ENCODE data around the gene PCGF3. TPM values are rescaled to one million over a fixed set of nuclear protein-coding genes. Genes with fewer than 3 reads are reported as not detected.

Gene PCGF3
- total and polyA plus RNA-seq, 4 donors, result 11.0 to 23.3 (median 14.3) TPM

- Histone ChIP-seq H3K4me1 (ENCODE audit: control insufficient read depth in 4 of 4, insufficient read depth in 4 of 4, low read length in 3 of 4) (peaks cover 3 to 19% (median 10%) of the 10 kb centered on the region in 4 donors), H3K27ac (ENCODE audit: low read depth in 1 of 2, low read length in 2 of 2) (no peak overlapping the region), H3K27me3 (ENCODE audit: control insufficient read depth in 4 of 4, insufficient read depth in 4 of 4, low read length in 3 of 4) (no peaks in the 10 kb centered on the region), H3K9me3 (ENCODE audit: control insufficient read depth in 4 of 4, low read length in 3 of 4) (no peaks in the 10 kb centered on the region), H3K4me3 (ENCODE audit: low read depth in 1 of 3, low read length in 3 of 3) (no peak overlapping the region), H3K36me3 (ENCODE audit: control insufficient read depth in 4 of 4, insufficient read depth in 3 of 4, low read depth in 1 of 4, low read length in 3 of 4) (peaks cover 7 to 31% (median 18%) of the 10 kb centered on the region in 4 donors), H3K9ac (ENCODE audit: low read depth in 1 of 2, low read length in 2 of 2) (no peak overlapping the region)
- WGBS, result 86% methylated on average over 21 of the region's 21 CpGs
- TF ChIP-seq FOXA2 (IDR thresholded peaks at IDR 0.05), result no peak
- no peak for TF ChIP-seq TAF1 (conservative IDR thresholded peaks at IDR 0.05)
- no peak for TF ChIP-seq JUND (IDR thresholded peaks at IDR 0.05)
- no peak for TF ChIP-seq NR2F2 (IDR thresholded peaks at IDR 0.05)
- no peak for TF ChIP-seq RXRA (IDR thresholded peaks at IDR 0.05)
- no peak for TF ChIP-seq YY1 (IDR thresholded peaks at IDR 0.05)
- TF ChIP-seq, protein P1, sequence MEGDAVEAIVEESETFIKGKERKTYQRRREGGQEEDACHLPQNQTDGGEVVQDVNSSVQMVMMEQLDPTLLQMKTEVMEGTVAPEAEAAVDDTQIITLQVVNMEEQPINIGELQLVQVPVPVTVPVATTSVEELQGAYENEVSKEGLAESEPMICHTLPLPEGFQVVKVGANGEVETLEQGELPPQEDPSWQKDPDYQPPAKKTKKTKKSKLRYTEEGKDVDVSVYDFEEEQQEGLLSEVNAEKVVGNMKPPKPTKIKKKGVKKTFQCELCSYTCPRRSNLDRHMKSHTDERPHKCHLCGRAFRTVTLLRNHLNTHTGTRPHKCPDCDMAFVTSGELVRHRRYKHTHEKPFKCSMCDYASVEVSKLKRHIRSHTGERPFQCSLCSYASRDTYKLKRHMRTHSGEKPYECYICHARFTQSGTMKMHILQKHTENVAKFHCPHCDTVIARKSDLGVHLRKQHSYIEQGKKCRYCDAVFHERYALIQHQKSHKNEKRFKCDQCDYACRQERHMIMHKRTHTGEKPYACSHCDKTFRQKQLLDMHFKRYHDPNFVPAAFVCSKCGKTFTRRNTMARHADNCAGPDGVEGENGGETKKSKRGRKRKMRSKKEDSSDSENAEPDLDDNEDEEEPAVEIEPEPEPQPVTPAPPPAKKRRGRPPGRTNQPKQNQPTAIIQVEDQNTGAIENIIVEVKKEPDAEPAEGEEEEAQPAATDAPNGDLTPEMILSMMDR (IDR thresholded peaks at IDR 0.05; ENCODE audit: low read depth, low read length, missing input control), result no peak
- TF ChIP-seq FOXA1 (IDR thresholded peaks at IDR 0.05), result no peak
- TF ChIP-seq EGR1 (IDR thresholded peaks at IDR 0.05; ENCODE audit: low read depth in 2 of 2), result no peak
- TF ChIP-seq, protein P2, sequence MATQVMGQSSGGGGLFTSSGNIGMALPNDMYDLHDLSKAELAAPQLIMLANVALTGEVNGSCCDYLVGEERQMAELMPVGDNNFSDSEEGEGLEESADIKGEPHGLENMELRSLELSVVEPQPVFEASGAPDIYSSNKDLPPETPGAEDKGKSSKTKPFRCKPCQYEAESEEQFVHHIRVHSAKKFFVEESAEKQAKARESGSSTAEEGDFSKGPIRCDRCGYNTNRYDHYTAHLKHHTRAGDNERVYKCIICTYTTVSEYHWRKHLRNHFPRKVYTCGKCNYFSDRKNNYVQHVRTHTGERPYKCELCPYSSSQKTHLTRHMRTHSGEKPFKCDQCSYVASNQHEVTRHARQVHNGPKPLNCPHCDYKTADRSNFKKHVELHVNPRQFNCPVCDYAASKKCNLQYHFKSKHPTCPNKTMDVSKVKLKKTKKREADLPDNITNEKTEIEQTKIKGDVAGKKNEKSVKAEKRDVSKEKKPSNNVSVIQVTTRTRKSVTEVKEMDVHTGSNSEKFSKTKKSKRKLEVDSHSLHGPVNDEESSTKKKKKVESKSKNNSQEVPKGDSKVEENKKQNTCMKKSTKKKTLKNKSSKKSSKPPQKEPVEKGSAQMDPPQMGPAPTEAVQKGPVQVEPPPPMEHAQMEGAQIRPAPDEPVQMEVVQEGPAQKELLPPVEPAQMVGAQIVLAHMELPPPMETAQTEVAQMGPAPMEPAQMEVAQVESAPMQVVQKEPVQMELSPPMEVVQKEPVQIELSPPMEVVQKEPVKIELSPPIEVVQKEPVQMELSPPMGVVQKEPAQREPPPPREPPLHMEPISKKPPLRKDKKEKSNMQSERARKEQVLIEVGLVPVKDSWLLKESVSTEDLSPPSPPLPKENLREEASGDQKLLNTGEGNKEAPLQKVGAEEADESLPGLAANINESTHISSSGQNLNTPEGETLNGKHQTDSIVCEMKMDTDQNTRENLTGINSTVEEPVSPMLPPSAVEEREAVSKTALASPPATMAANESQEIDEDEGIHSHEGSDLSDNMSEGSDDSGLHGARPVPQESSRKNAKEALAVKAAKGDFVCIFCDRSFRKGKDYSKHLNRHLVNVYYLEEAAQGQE (IDR thresholded peaks at IDR 0.05), result no peak
- TF ChIP-seq ZBTB33 (IDR thresholded peaks at IDR 0.05), result no peak
- TF ChIP-seq HNF4G (IDR thresholded peaks at IDR 0.05), result no peak
- no peak for DNase-seq (ENCODE audit: low spot score)
Measured at GRCh38 chr4:766559-767283, 61.1 kb downstream of the PCGF3 start.

- Histone ChIP-seq H3K9ac (ENCODE audit: low read depth in 1 of 2, low read length in 2 of 2) (no peak overlapping the region), H3K4me1 (ENCODE audit: control insufficient read depth in 4 of 4, insufficient read depth in 4 of 4, low read length in 3 of 4) (peaks cover 4 to 22% (median 10%) of the 10 kb centered on the region in 4 donors), H3K27ac (ENCODE audit: low read depth in 1 of 2, low read length in 2 of 2) (no peak overlapping the region), H3K27me3 (ENCODE audit: control insufficient read depth in 4 of 4, insufficient read depth in 4 of 4, low read length in 3 of 4) (no peaks in the 10 kb centered on the region), H3K9me3 (ENCODE audit: control insufficient read depth in 4 of 4, low read length in 3 of 4) (no peaks in the 10 kb centered on the region), H3K36me3 (ENCODE audit: control insufficient read depth in 4 of 4, insufficient read depth in 3 of 4, low read depth in 1 of 4, low read length in 3 of 4) (peaks cover 7 to 33% (median 19%) of the 10 kb centered on the region in 4 donors), H3K4me3 (ENCODE audit: low read depth in 1 of 3, low read length in 3 of 3) (no peak overlapping the region)
- TF ChIP-seq ZBTB33 (IDR thresholded peaks at IDR 0.05) (no peak), RAD21 (IDR thresholded peaks at IDR 0.05) (no peak)
- WGBS, result 94% methylated on average over 15 of the region's 15 CpGs
- DNase-seq (ENCODE audit: low spot score), result no peak
Measured at GRCh38 chr4:768076-768475, 62.4 kb downstream of the PCGF3 start.
